Hepatocyte (in vitro differentiated cells): Measurements from ENCODE around the gene CECR2.

Source experiments
- EZH2 ChIP-seq: fragments of 200-600 bp; sonication (generic); IDR thresholded peaks from 2 replicates; pipeline ENCODE4 v1.6.1; 2016; ENCODE audit warnings: antibody characterized with exemption, mild to moderate bottlenecking, borderline replicate concordance
- TF ChIP-seq, protein P1 (sequence below): fragments of 200-600 bp; sonication (generic); IDR thresholded peaks from 2 replicates; pipeline ENCODE4 v1.5.1; 2016; ENCODE audit warnings: antibody characterized with exemption, mild to moderate bottlenecking; ENCODE audit not compliant: poor library complexity

DNA sequence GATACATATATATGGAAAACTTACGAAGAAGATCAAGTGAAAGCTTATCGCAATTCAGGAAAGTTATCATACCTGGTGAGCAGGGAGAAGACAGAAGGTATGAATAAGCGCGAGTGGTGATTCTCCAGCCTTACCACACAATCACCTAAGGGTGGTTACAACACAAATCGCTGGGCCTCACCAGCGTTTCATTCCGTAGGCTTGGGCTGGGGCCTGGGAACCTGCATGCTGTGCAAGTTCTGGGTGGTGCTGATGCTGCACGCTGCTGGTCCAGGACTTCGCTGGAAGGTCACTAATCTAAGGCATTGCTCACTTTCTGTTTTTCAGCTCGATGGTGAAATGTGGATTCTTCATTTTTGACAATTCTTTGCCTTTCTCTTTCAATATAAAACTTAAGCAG lies 117.5 kb downstream of the CECR2 start:
- TF ChIP-seq EZH2 = no peak
- TF ChIP-seq, protein P1, sequence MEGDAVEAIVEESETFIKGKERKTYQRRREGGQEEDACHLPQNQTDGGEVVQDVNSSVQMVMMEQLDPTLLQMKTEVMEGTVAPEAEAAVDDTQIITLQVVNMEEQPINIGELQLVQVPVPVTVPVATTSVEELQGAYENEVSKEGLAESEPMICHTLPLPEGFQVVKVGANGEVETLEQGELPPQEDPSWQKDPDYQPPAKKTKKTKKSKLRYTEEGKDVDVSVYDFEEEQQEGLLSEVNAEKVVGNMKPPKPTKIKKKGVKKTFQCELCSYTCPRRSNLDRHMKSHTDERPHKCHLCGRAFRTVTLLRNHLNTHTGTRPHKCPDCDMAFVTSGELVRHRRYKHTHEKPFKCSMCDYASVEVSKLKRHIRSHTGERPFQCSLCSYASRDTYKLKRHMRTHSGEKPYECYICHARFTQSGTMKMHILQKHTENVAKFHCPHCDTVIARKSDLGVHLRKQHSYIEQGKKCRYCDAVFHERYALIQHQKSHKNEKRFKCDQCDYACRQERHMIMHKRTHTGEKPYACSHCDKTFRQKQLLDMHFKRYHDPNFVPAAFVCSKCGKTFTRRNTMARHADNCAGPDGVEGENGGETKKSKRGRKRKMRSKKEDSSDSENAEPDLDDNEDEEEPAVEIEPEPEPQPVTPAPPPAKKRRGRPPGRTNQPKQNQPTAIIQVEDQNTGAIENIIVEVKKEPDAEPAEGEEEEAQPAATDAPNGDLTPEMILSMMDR = no peak
